Natural killer cell (primary cell): ENCODE measurements around the gene NPIPB8. TPM values are rescaled to one million over a fixed set of nuclear protein-coding genes. Genes with fewer than 3 reads are reported as not detected.
"Not testable (repeated sequence)": the region's sequence is repeated elsewhere in the genome, so short reads cannot be mapped to it uniquely, and the experiment has no call there.

Experiments used
- ATAC-seq, 3 donors: fragments of 150-1000 bp in 2 of 3; fragments of 200-7000 bp in 1 of 3; cut with Tn5 transposase; 1 replicate in 1 of 3; 2 replicates in 2 of 3; pipeline ENCODE4 v1.10.0; 2021; ENCODE audit warnings: mild to moderate bottlenecking in 2 of 3, moderate library complexity in 2 of 3
- DNase-seq, 2 donors: peaks; one replicate each; pipeline versions ENCODE4 v3.0.0 to v3.0.0-alpha.2; 2013 to 2021; ENCODE audit warnings: mixed read lengths in 1 of 2
- H3K27ac ChIP-seq: one replicate; pipeline ENCODE4 v1.5.1; 2013; ENCODE audit warnings: mild to moderate bottlenecking, low read length
- H3K27me3 ChIP-seq: one replicate; pipeline ENCODE4 v1.6.1; 2013; ENCODE audit warnings: low read length; ENCODE audit not compliant: control insufficient read depth, insufficient read depth
- H3K36me3 ChIP-seq: one replicate; pipeline ENCODE4 v1.6.1; 2013; ENCODE audit warnings: low read length; ENCODE audit not compliant: control insufficient read depth, insufficient read depth
- H3K4me1 ChIP-seq: one replicate; pipeline ENCODE4 v1.6.1; 2013; ENCODE audit warnings: low read length; ENCODE audit not compliant: control insufficient read depth, insufficient read depth
- H3K4me3 ChIP-seq: one replicate; pipeline ENCODE4 v1.5.1; 2013; ENCODE audit warnings: low read length
- H3K9me3 ChIP-seq: one replicate; pipeline ENCODE4 v1.6.1; 2013; ENCODE audit warnings: low read length; ENCODE audit not compliant: control insufficient read depth, insufficient read depth
- H3K27ac Mint-ChIP-seq, 2 donors: one replicate each; pipeline ENCODE4 v1.8.0; 2022; ENCODE audit warnings: mild to moderate bottlenecking in 2 of 2, mixed read lengths in 2 of 2, moderate library complexity in 1 of 2
- H3K27me3 Mint-ChIP-seq, 2 donors: one replicate each; pipeline ENCODE4 v1.8.0; 2022; ENCODE audit warnings: low read depth in 2 of 2, mixed read lengths in 2 of 2
- H3K36me3 Mint-ChIP-seq: one replicate; pipeline ENCODE4 v1.8.0; 2022; ENCODE audit warnings: mixed read lengths
- H3K4me1 Mint-ChIP-seq, 2 donors: one replicate each; pipeline ENCODE4 v1.8.0; 2022; ENCODE audit warnings: mixed read lengths in 2 of 2
- H3K4me3 Mint-ChIP-seq: one replicate; pipeline ENCODE4 v1.8.0; 2022; ENCODE audit warnings: mild to moderate bottlenecking, moderate library complexity, mixed read lengths
- H3K9me3 Mint-ChIP-seq, 2 donors: one replicate each; pipeline ENCODE4 v1.8.0; 2022; ENCODE audit warnings: mixed read lengths in 2 of 2
- CTCF ChIP-seq: fragments of 200-600 bp; IDR thresholded peaks from one replicate; pipeline ENCODE4 v1.8.0; 2022; ENCODE audit warnings: antibody characterized with exemption
- WGBS: methylation state at CpG from one replicate; pipeline ENCODE4 v1.1.7; 2013; ENCODE audit warnings: missing lambda C conversion rate; ENCODE audit not compliant: insufficient coverage; 5-methylcytosine and 5-hydroxymethylcytosine counted together
- intact Hi-C: fragments of 100-400 bp; cut with micrococcal nuclease; formaldehyde crosslinking; loops from one replicate; pipeline ENCODE4 v1.14.2; 2022
- total RNA-seq, 4 donors: library from RNA; stranded (reverse); fragments of 120-200 nt in 1 of 4; gene quantifications; one replicate each; pipeline versions ENCODE4 v1.2.3 to v1.2.4, GENCODE V29; 2013 to 2022

NPIPB8 gene
- total RNA-seq, 3 donors from 2014 or later (not counting 1 experiment from before 2014, with no cell fraction given): 0.19 to 3.7 TPM; not detected in 1

- H3K36me3 ChIP-seq, H3K9me3 Mint-ChIP-seq, DNase-seq, H3K27ac Mint-ChIP-seq, H3K4me1 ChIP-seq, intact Hi-C loops, H3K4me1 Mint-ChIP-seq, H3K4me3 Mint-ChIP-seq, H3K27me3 Mint-ChIP-seq, H3K4me3 ChIP-seq, H3K9me3 ChIP-seq, ATAC-seq, H3K27ac ChIP-seq, H3K27me3 ChIP-seq, H3K36me3 Mint-ChIP-seq: not testable (repeated sequence)
- 95% methylated on average over 11 of the region's 13 CpGs for WGBS
Observed at GRCh38 chr16:28601589-28601988, 36.3 kb upstream of the NPIPB8 start.

GRCh38 chr16:28602062-28602461, 35.8 kb upstream of the NPIPB8 start:
- H3K27ac Mint-ChIP-seq, H3K27me3 ChIP-seq, H3K27me3 Mint-ChIP-seq, H3K27ac ChIP-seq, ATAC-seq, H3K9me3 Mint-ChIP-seq, H3K4me3 Mint-ChIP-seq, H3K4me1 ChIP-seq, H3K4me1 Mint-ChIP-seq, H3K4me3 ChIP-seq, DNase-seq, H3K9me3 ChIP-seq, H3K36me3 Mint-ChIP-seq, intact Hi-C loops, H3K36me3 ChIP-seq: not testable (repeated sequence)
- WGBS: 87% methylated on average over 4 of the region's 10 CpGs

GRCh38 chr16:28602529-28602928, 35.3 kb upstream of the NPIPB8 start:
- no peak for ATAC-seq
- H3K27me3 ChIP-seq: no peaks in the 10 kb centered on the region
- DNase-seq: no peak
- H3K27ac Mint-ChIP-seq: no peak overlapping the region
- H3K27me3 Mint-ChIP-seq: no peaks in the 10 kb centered on the region
- 61% methylated on average over 4 of the region's 6 CpGs for WGBS
- H3K36me3 ChIP-seq: no peaks in the 10 kb centered on the region
- no peak for TF ChIP-seq CTCF
- H3K4me1 ChIP-seq: no peaks in the 10 kb centered on the region
- intact Hi-C loops: no loop called here
- H3K36me3 Mint-ChIP-seq: no peaks in the 10 kb centered on the region
- H3K4me3 Mint-ChIP-seq: no peak overlapping the region
- H3K4me1 Mint-ChIP-seq: no peaks in the 10 kb centered on the region
- no peaks in the 10 kb centered on the region for H3K9me3 ChIP-seq
- no peak overlapping the region for H3K27ac ChIP-seq
- no peaks in the 10 kb centered on the region for H3K9me3 Mint-ChIP-seq
- no peak overlapping the region for H3K4me3 ChIP-seq

GRCh38 chr16:28603381-28604185, 34.3 kb upstream of the NPIPB8 start:
- H3K4me3 Mint-ChIP-seq: no peak overlapping the region
- H3K27ac ChIP-seq: no peak overlapping the region

More at GRCh38 chr16:28603381-28604185, 34.3 kb upstream of the NPIPB8 start:
- H3K4me3 ChIP-seq: no peak overlapping the region
- no peak for TF ChIP-seq CTCF
- no peaks in the 10 kb centered on the region for H3K9me3 Mint-ChIP-seq
- no peak for ATAC-seq
- no peaks in the 10 kb centered on the region for H3K4me1 ChIP-seq
- no peaks in the 10 kb centered on the region for H3K36me3 Mint-ChIP-seq
- no peaks in the 10 kb centered on the region for H3K9me3 ChIP-seq
- no peak for DNase-seq
- H3K27me3 ChIP-seq: no peaks in the 10 kb centered on the region
- H3K27me3 Mint-ChIP-seq: no peaks in the 10 kb centered on the region
- intact Hi-C loops: no loop called here
- 86% methylated on average over 11 of the region's 11 CpGs for WGBS
- no peaks in the 10 kb centered on the region for H3K36me3 ChIP-seq
- H3K4me1 Mint-ChIP-seq: no peaks in the 10 kb centered on the region
- peak overlapping the region in 1 of 2 donors; percentile 42 for H3K27ac Mint-ChIP-seq
